Thyroid gland (tissue), 4 donors: Measurements from ENCODE around the gene ADAM12. TPM values are rescaled to one million over a fixed set of nuclear protein-coding genes. Genes with fewer than 3 reads are reported as not detected.

Experiments used
- DNase-seq, 2 donors: peaks; one replicate each; pipeline ENCODE4 v3.0.0-alpha.2; 2019
- H3K27ac ChIP-seq, 3 donors: fragments of 200-600 bp; sonication (generic); 1 replicate in 2 of 3; 2 replicates in 1 of 3; pipeline ENCODE4 v1.5.1; 2016 to 2019; ENCODE audit warnings: mild to moderate bottlenecking in 1 of 3, moderate library complexity in 1 of 3
- H3K27me3 ChIP-seq: fragments of 200-600 bp; sonication (generic); one replicate; pipeline ENCODE4 v1.5.1; 2019
- H3K36me3 ChIP-seq, 2 donors: fragments of 200-600 bp; sonication (generic); one replicate each; pipeline ENCODE4 v1.5.1; 2016 to 2019
- H3K4me1 ChIP-seq, 2 donors: fragments of 200-600 bp; sonication (generic); one replicate each; pipeline ENCODE4 v1.5.1; 2017 to 2019
- H3K4me3 ChIP-seq, 3 donors: fragments of 200-600 bp; sonication (generic); replicated peaks in 1 of 3; 1 replicate in 2 of 3; 2 replicates in 1 of 3; pipeline ENCODE4 v1.5.1; 2016; ENCODE audit warnings: mild to moderate bottlenecking in 1 of 3
- H3K9me3 ChIP-seq: fragments of 200-600 bp; sonication (generic); one replicate; pipeline ENCODE4 v1.5.1; 2017
- CTCF ChIP-seq, 6 experiments: fragments of 200-600 bp in 3 of 6; fragments of 450-650 bp in 3 of 6; sonication (generic) in 3 of 6; IDR thresholded peaks; one replicate each; pipeline ENCODE4 v1.5.1; 2016 to 2019; ENCODE audit warnings: antibody characterized with exemption in 6 of 6, mild to moderate bottlenecking in 2 of 6, inconsistent platforms in 1 of 6, moderate library complexity in 1 of 6
- POLR2A ChIP-seq, 2 donors: fragments of 450-650 bp; IDR thresholded peaks; one replicate each; pipeline ENCODE4 v1.6.1; 2017; ENCODE audit warnings: antibody characterized with exemption in 2 of 2, mild to moderate bottlenecking in 2 of 2, moderate library complexity in 1 of 2
- WGBS, 2 donors: methylation state at CpG; one replicate each; pipeline ENCODE4 v1.1.5; 2017; 5-methylcytosine and 5-hydroxymethylcytosine counted together
- intact Hi-C: fragments of 100-400 bp; cut with DNase I; formaldehyde crosslinking; loops from one replicate; pipeline ENCODE4 v1.15.1; 2023
- total RNA-seq, 4 donors: library from RNA; depleted of rRNA; stranded (reverse); fragments of >200 nt; gene quantifications; one replicate each; pipeline ENCODE4 v1.2.3, GENCODE V29; 2016

The ADAM12 gene
- total RNA-seq, 4 donors from 2014 or later, result 0.20 to 0.94 (median 0.63) TPM

- intact Hi-C loops, result no loop called here
- TF ChIP-seq CTCF (IDR thresholded peaks at IDR 0.05) (no peak), POLR2A (IDR thresholded peaks at IDR 0.05) (no peak)
- H3K27ac ChIP-seq, result no peak overlapping the region
- H3K4me3 ChIP-seq, result no peak overlapping the region
- H3K4me1 ChIP-seq, result no peaks in the 10 kb centered on the region
- H3K36me3 ChIP-seq, result no peaks in the 10 kb centered on the region
- H3K9me3 ChIP-seq, result no peaks in the 10 kb centered on the region
- no peak for DNase-seq
- H3K27me3 ChIP-seq, result no peaks in the 10 kb centered on the region
- WGBS, 2 donors, result 74% methylated on average over 20 of the region's 20 CpGs
Observed at GRCh38 chr10:126158133-126158892, 230.0 kb downstream of the ADAM12 start.

DNA sequence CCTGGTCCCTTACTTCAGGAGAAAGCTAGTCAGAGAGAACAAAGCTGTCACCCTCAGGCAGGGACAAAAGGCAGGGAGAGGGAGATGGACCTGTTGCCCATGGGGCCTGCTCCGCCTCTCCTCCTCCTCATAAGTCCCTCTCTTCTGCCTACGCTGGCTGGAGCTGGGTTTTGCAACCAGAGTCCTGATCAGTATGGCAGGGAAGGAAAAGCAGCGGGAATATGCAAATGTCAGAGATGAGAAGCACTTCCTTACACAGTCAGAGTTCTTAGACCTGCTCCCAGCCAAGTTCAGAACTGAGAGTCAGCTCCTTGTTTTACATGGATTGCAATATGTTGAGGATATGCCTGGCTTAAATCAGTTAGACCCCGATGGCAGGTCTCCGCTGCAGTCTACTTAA is 231.1 kb downstream of the ADAM12 start:
- WGBS, 2 donors, result 78% methylated on average over 5 of the region's 5 CpGs
- no peaks in the 10 kb centered on the region for H3K4me1 ChIP-seq
- H3K27ac ChIP-seq, result no peak overlapping the region
- intact Hi-C loops, result no loop called here
- no peaks in the 10 kb centered on the region for H3K9me3 ChIP-seq
- TF ChIP-seq POLR2A (IDR thresholded peaks at IDR 0.05), result no peak
- TF ChIP-seq CTCF (IDR thresholded peaks at IDR 0.05), result no peak
- DNase-seq, result no peak
- no peak overlapping the region for H3K4me3 ChIP-seq
- no peaks in the 10 kb centered on the region for H3K27me3 ChIP-seq
- no peaks in the 10 kb centered on the region for H3K36me3 ChIP-seq

DNA sequence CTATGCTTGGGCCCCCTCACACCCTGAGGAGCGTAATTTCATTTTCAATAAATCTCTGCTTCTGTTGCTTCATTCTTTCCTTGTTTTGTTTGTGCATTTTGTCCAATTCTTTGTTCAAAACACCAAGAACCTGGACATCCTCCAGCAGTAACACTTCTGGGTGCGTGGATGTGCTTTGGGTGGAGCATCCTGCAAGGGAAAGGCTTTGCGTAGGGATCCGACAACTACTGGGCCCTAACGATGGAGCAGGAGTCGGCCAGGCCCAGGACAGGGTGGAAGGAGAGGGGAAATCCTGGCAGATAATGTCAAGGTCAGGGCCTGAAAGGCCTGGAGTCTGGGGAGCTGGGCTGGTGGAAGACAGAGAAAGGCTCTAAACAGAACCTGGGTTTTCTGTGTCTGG is 231.8 kb downstream of the ADAM12 start:
- DNase-seq, result no peak
- no peaks in the 10 kb centered on the region for H3K27me3 ChIP-seq
- H3K4me1 ChIP-seq, result no peaks in the 10 kb centered on the region
- WGBS, 2 donors, result 76 to 90% methylated on average over 6 of the region's 6 CpGs
- intact Hi-C loops, result no loop called here
- TF ChIP-seq POLR2A (IDR thresholded peaks at IDR 0.05) (no peak), CTCF (IDR thresholded peaks at IDR 0.05) (no peak)
- H3K4me3 ChIP-seq, result no peak overlapping the region
- no peaks in the 10 kb centered on the region for H3K9me3 ChIP-seq
- no peaks in the 10 kb centered on the region for H3K36me3 ChIP-seq
- no peak overlapping the region for H3K27ac ChIP-seq

GRCh38 chr10:126156012-126156411 is 232.3 kb downstream of the ADAM12 start:
- Histone ChIP-seq H3K27me3 (no peaks in the 10 kb centered on the region), H3K27ac (no peak overlapping the region), H3K36me3 (no peaks in the 10 kb centered on the region), H3K4me1 (no peaks in the 10 kb centered on the region), H3K4me3 (no peak overlapping the region), H3K9me3 (no peaks in the 10 kb centered on the region)
- TF ChIP-seq POLR2A (IDR thresholded peaks at IDR 0.05) (no peak), CTCF (IDR thresholded peaks at IDR 0.05) (no peak)
- intact Hi-C loops, result no loop called here
- no peak for DNase-seq
- WGBS, 2 donors, result 65 to 75% methylated on average over 7 of the region's 7 CpGs

DNA sequence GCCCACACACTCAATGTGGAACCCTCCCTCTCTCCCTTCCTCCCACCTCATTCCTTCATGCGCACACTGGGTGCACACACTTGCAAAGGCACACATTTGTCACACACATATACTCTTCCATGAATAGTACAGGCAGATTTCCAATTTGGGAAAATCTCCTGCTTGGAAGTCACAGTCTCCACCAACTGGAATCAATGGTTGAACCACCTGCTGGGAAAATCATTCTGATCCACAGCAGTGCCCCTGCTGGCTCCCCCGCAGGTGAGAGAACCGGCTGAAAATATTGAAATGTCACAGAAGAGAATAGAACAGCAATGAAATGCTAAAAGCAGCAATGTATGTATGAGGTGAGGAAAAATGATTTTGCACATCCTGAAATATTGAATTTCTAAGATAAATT is 232.7 kb downstream of the ADAM12 start:
- H3K36me3 ChIP-seq, result no peaks in the 10 kb centered on the region
- H3K27me3 ChIP-seq, result no peaks in the 10 kb centered on the region
- H3K4me3 ChIP-seq, result no peak overlapping the region
- H3K4me1 ChIP-seq, result no peaks in the 10 kb centered on the region
- TF ChIP-seq CTCF (IDR thresholded peaks at IDR 0.05), result no peak
- TF ChIP-seq POLR2A (IDR thresholded peaks at IDR 0.05), result no peak
- intact Hi-C loops, result no loop called here
- H3K27ac ChIP-seq, result no peak overlapping the region
- DNase-seq, result no peak
- 67 to 91% methylated on average over 3 of the region's 3 CpGs for WGBS, 2 donors
- H3K9me3 ChIP-seq, result no peaks in the 10 kb centered on the region
